DOHH2 (cell line): ENCODE results near the gene SEMA3E.

Experiments used
- H3F3A ChIP-seq: fragments of 200-600 bp; sonication (generic), shearing (Covaris generic); 2 replicates; pipeline ENCODE4 v1.6.0; 2016; ENCODE audit warnings: antibody characterized with exemption, mild to moderate bottlenecking; ENCODE audit not compliant: control insufficient read depth, insufficient read depth
- H3K27ac ChIP-seq: fragments of 200-600 bp; sonication (generic); 2 replicates; pipeline ENCODE4 v1.5.1; 2014; ENCODE audit warnings: low read depth, mild to moderate bottlenecking, low read length, moderate library complexity
- H3K27me3 ChIP-seq: fragments of 200-600 bp; sonication (generic); 2 replicates; pipeline ENCODE4 v1.6.1; 2014; ENCODE audit warnings: mild to moderate bottlenecking, low read length, mixed read lengths; ENCODE audit not compliant: control insufficient read depth
- H3K36me3 ChIP-seq: fragments of 200-600 bp; sonication (generic); 2 replicates; pipeline ENCODE4 v1.6.1; 2014; ENCODE audit warnings: mild to moderate bottlenecking, low read length, moderate library complexity, mixed read lengths; ENCODE audit not compliant: control insufficient read depth
- H3K4me1 ChIP-seq: fragments of 200-600 bp; sonication (generic); 2 replicates; pipeline ENCODE4 v1.6.1; 2014; ENCODE audit warnings: mild to moderate bottlenecking, low read length, mixed read lengths; ENCODE audit not compliant: control insufficient read depth
- H3K4me2 ChIP-seq: fragments of 200-600 bp; sonication (generic); 2 replicates; pipeline ENCODE4 v1.6.0; 2014; ENCODE audit warnings: mild to moderate bottlenecking, low read length, moderate library complexity
- H3K4me3 ChIP-seq: fragments of 200-600 bp; sonication (generic); 2 replicates; pipeline ENCODE4 v1.5.1; 2014; ENCODE audit warnings: mild to moderate bottlenecking, low read length, mixed read lengths
- H3K79me2 ChIP-seq: fragments of 200-600 bp; sonication (generic); 2 replicates; pipeline ENCODE4 v1.6.1; 2014; ENCODE audit warnings: mild to moderate bottlenecking, low read length, mixed read lengths; ENCODE audit not compliant: control insufficient read depth
- H3K9me2 ChIP-seq: fragments of 200-600 bp; sonication (generic); replicated peaks from 2 replicates; pipeline ENCODE4 v1.6.1; 2014; ENCODE audit warnings: mild to moderate bottlenecking, low read length, mixed read lengths; ENCODE audit not compliant: control insufficient read depth
- H3K9me3 ChIP-seq: fragments of 200-600 bp; sonication (generic); 2 replicates; pipeline ENCODE4 v1.6.1; 2014; ENCODE audit warnings: antibody characterized with exemption, low read length, mixed read lengths; ENCODE audit not compliant: control insufficient read depth, insufficient read depth
- H4K20me1 ChIP-seq: fragments of 200-600 bp; sonication (generic); 2 replicates; pipeline ENCODE4 v1.6.0; 2014; ENCODE audit warnings: low read depth, mild to moderate bottlenecking, antibody characterized with exemption, low read length, moderate library complexity; ENCODE audit not compliant: control insufficient read depth, insufficient read depth
- EZH2phosphoT487 ChIP-seq: fragments of 200-600 bp; sonication (generic); IDR thresholded peaks from 2 replicates; pipeline ENCODE4 v1.6.1; 2017; ENCODE audit warnings: borderline replicate concordance, mild to moderate bottlenecking, antibody characterized with exemption, low read length, moderate library complexity, mixed read lengths
- TF ChIP-seq, protein P1 (sequence below): fragments of 200-600 bp; sonication (generic); IDR thresholded peaks from one replicate; pipeline ENCODE4 v1.5.1; 2014; ENCODE audit warnings: antibody characterized with exemption, mild to moderate bottlenecking, low read depth, low read length; ENCODE audit not compliant: poor library complexity, severe bottlenecking

Gene SEMA3E

DNA sequence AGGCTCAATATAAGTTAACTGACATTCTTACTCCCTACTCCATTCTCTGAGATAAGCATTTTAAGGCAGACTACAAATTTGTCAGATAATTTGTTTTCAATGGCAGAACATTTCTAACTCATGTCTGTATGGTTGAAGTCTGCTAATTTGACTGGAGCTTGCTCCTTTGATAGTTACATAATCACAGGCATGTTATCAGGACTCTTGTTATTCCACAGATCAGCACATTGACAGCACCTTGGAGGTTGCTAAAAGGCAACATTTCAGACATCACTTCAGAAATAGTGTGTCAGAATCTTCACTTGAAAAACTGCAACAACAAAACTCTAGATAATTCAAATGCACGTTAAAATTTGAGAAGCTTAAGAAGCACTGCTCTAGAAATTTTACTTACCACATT, 327.9 kb downstream of the SEMA3E start:
- TF ChIP-seq, protein P1, sequence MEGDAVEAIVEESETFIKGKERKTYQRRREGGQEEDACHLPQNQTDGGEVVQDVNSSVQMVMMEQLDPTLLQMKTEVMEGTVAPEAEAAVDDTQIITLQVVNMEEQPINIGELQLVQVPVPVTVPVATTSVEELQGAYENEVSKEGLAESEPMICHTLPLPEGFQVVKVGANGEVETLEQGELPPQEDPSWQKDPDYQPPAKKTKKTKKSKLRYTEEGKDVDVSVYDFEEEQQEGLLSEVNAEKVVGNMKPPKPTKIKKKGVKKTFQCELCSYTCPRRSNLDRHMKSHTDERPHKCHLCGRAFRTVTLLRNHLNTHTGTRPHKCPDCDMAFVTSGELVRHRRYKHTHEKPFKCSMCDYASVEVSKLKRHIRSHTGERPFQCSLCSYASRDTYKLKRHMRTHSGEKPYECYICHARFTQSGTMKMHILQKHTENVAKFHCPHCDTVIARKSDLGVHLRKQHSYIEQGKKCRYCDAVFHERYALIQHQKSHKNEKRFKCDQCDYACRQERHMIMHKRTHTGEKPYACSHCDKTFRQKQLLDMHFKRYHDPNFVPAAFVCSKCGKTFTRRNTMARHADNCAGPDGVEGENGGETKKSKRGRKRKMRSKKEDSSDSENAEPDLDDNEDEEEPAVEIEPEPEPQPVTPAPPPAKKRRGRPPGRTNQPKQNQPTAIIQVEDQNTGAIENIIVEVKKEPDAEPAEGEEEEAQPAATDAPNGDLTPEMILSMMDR, result no peak
- no peak for TF ChIP-seq EZH2phosphoT487
- Histone ChIP-seq H3K4me2 (no peak overlapping the region), H3K4me3 (no peak overlapping the region), H3K36me3 (no peaks in the 10 kb centered on the region), H3K27me3 (no peaks in the 10 kb centered on the region), H3K4me1 (no peaks in the 10 kb centered on the region), H3K9me3 (no peaks in the 10 kb centered on the region), H3K9me2 (no peaks in the 10 kb centered on the region), H3K79me2 (no peaks in the 10 kb centered on the region), H4K20me1 (no peaks in the 10 kb centered on the region), H3K27ac (no peak overlapping the region), H3F3A (no peaks in the 10 kb centered on the region)

DNA sequence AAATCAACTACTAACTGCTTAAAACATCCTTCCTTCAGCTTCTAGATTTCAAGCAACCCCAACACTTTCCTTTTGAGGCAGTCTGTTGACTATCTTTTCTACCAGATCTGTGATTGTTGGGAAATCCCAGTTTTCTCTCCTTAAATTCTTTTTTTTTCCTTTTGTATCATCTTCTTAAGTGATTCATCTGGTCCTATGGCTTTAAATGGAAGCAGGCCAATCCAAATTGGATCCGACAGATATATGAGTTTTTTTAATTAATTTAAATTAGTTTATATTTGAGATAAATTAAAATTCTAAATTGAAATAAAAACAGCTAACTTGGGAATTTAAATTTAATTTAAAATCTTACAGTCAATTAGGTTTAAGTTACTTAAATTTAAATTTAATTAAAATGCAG, 335.0 kb downstream of the SEMA3E start:
- no peaks in the 10 kb centered on the region for H3K9me2 ChIP-seq
- no peaks in the 10 kb centered on the region for H3K27me3 ChIP-seq
- TF ChIP-seq, protein P1, result no peak
- H3K79me2 ChIP-seq, result no peaks in the 10 kb centered on the region
- no peak overlapping the region for H3K27ac ChIP-seq
- H3F3A ChIP-seq, result no peaks in the 10 kb centered on the region
- no peak overlapping the region for H3K4me3 ChIP-seq
- H3K9me3 ChIP-seq, result no peaks in the 10 kb centered on the region
- no peak overlapping the region for H3K4me2 ChIP-seq
- no peaks in the 10 kb centered on the region for H4K20me1 ChIP-seq
- no peaks in the 10 kb centered on the region for H3K4me1 ChIP-seq
- H3K36me3 ChIP-seq, result no peaks in the 10 kb centered on the region
